ENCODE measurements around the gene NKX1-1. TPM values are rescaled to one million over a fixed set of nuclear protein-coding genes. Genes with fewer than 3 reads are reported as not detected.
A peak's percentile ranks its signal among the peaks of the same experiment; 100 is the strongest.

Gene NKX1-1
- total and polyA plus RNA-seq, 2 of the 8 experiments (the other 6 are each of a cell fraction or from before 2014, with no cell fraction given): not detected

GRCh38 chr4:1368421-1369090 lies 37.7 kb downstream of the NKX1-1 start:
- 0 out of 7 replicates have a peak, but pooled peaks cover 0 to 2% (median 0%) of the 10 kb centered on the region in 4 experiments for H3K4me1 ChIP-seq (replicated peaks in 1 of 4; ENCODE audit: control insufficient read depth in 3 of 4, insufficient read depth in 4 of 4, low read length in 3 of 4)

More at GRCh38 chr4:1368421-1369090, 37.7 kb downstream of the NKX1-1 start:
- Histone ChIP-seq H2BK20ac (ENCODE audit: low read length) (no peak overlapping the region), H4K8ac (ENCODE audit: extremely low read depth, insufficient read depth, low read length) (peak overlapping the region; percentile 63; the same call in 1 of the 2 replicates), H4K5ac (ENCODE audit: insufficient read length, low read depth, low read length) (no peak overlapping the region), H3K9me3 (ENCODE audit: insufficient read depth in 2 of 2, low read depth in 1 of 2, low read length in 1 of 2) (no peaks in the 10 kb centered on the region), H3K23ac (ENCODE audit: insufficient read length) (no peak overlapping the region), H3K56ac (replicated peaks; ENCODE audit: insufficient read length, low read depth, low read length) (no peak overlapping the region), H3K79me1 (ENCODE audit: low read depth, low read length) (no peaks in the 10 kb centered on the region), H3K4me2 (ENCODE audit: insufficient read depth in 1 of 2, low read depth in 2 of 2, low read length in 2 of 2) (no peak overlapping the region), H3K4ac (replicated peaks; ENCODE audit: insufficient read length, low read depth, low read length) (no peak overlapping the region), H2BK120ac (replicated peaks; ENCODE audit: low read depth, low read length) (no peak overlapping the region), H3K36me3 (ENCODE audit: control insufficient read depth in 2 of 4, insufficient read depth in 4 of 4, low read length in 3 of 4) (no peaks in the 10 kb centered on the region), H3K79me2 (ENCODE audit: control insufficient read depth in 1 of 2, insufficient read depth in 2 of 2, low read length in 2 of 2) (no peaks in the 10 kb centered on the region), H3K9ac (replicated peaks in 1 of 4; ENCODE audit: extremely low read depth in 1 of 4, low read depth in 3 of 4, low read length in 3 of 4) (no peak overlapping the region; a peak in 1 of 7 replicates), H3K4me3 (ENCODE audit: extremely low read depth in 1 of 4, insufficient read depth in 2 of 4, low read depth in 3 of 4, low read length in 4 of 4) (no peak overlapping the region), H3K27me3 (replicated peaks in 1 of 4; ENCODE audit: control insufficient read depth in 3 of 4, extremely low read depth in 1 of 4, insufficient read depth in 3 of 4, low read length in 3 of 4) (no peaks in the 10 kb centered on the region), H2AFZ (ENCODE audit: low read length) (no peak overlapping the region), H4K91ac (replicated peaks; ENCODE audit: insufficient read length, low read length) (no peak overlapping the region), H2BK12ac (ENCODE audit: low read depth, low read length) (no peak overlapping the region), H3K14ac (ENCODE audit: insufficient read length) (no peak overlapping the region), H4K20me1 (replicated peaks in 1 of 2; ENCODE audit: control insufficient read depth in 1 of 2, insufficient read depth in 2 of 2, low read length in 2 of 2) (peaks cover 0 to 11% of the 10 kb centered on the region in 2 experiments), H2BK15ac (ENCODE audit: low read length) (no peak overlapping the region), H3K27ac (ENCODE audit: low read depth, low read length) (no peak overlapping the region), H2BK5ac (ENCODE audit: low read depth, low read length) (no peak overlapping the region), H2AK5ac (ENCODE audit: low read depth, low read length) (no peak overlapping the region), H3K23me2 (ENCODE audit: low read depth, low read length) (no peaks in the 10 kb centered on the region), H3K18ac (ENCODE audit: extremely low read depth, low read length) (no peak overlapping the region)
- ChIA-PET CTCF (ENCODE audit: partially characterized antibody) (interaction anchor here (1.2 to 2.2 kb wide), 7 partner anchors 8 to 261 kb away, joined by 3 to 13 read pairs (median 5); no protein-coding TSS in a partner anchor), POLR2A (ENCODE audit: partially characterized antibody) (interaction anchor here (0.7 to 1.5 kb wide), 2 partner anchors 9 to 118 kb away, joined by 3 read pairs; no protein-coding TSS in a partner anchor)
- DNase-seq (ENCODE audit: low read depth in 1 of 2, low spot score in 2 of 2) (peak in 1 of 2 experiments; percentile 60), FAIRE-seq (no peak)
- 94% methylated on average over 21 of the region's 24 CpGs; no CpG with 5 or more reads in 1 of the 2 experiments for WGBS, 2 experiments (ENCODE audit: extremely low coverage in 1 of 2, insufficient coverage in 1 of 2, insufficient read length in 1 of 2, insufficient replicate concordance in 2 of 2, low coverage in 1 of 2, low lambda C conversion rate in 2 of 2, missing lambda C conversion rate in 1 of 2)
- TF ChIP-seq YY1 (IDR thresholded peaks at IDR 0.05; ENCODE audit: low read depth, low read length) (no peak), HDAC6 (IDR thresholded peaks at IDR 0.05; ENCODE audit: low read depth, low read length) (no peak), JUN (IDR thresholded peaks at IDR 0.05; ENCODE audit: low read depth, low read length) (no peak), RAD21 (IDR thresholded peaks at IDR 0.05 in 1 of 2, conservative IDR thresholded peaks at IDR 0.05 in 1 of 2; ENCODE audit: low read depth in 2 of 2, low read length in 2 of 2) (peak; percentile 15 to 25; a peak in 2 of 4 replicates), MAX (IDR thresholded peaks at IDR 0.05) (no peak), CTCF (IDR thresholded peaks at IDR 0.05; ENCODE audit: control extremely low read depth in 1 of 3, insufficient read depth in 1 of 3, low read depth in 1 of 3, low read length in 3 of 3) (peak in 2 of 3 experiments; percentile 41 to 58; a peak in 3 of 4 replicates), GABPA (IDR thresholded peaks at IDR 0.05; ENCODE audit: borderline replicate concordance, insufficient read depth, low read length) (peak; percentile 59; the same call in 1 of the 2 replicates)

Measured in H1 (cell line).